Measurements from ENCODE around the gene CDCA8.

The CDCA8 gene

GRCh38 chr1:37746806-37747205 lies 54.5 kb downstream of the CDCA8 start:
- no peak for TF ChIP-seq POLR2A (IDR thresholded peaks at IDR 0.05; ENCODE audit: low read depth, low read length)
- no peak for TF ChIP-seq SPI1 (IDR thresholded peaks at IDR 0.05; ENCODE audit: low read depth, low read length)
- no peak for TF ChIP-seq POLR2AphosphoS5 (IDR thresholded peaks at IDR 0.05; ENCODE audit: low read depth, low read length)
- no peak for TF ChIP-seq TAF1 (IDR thresholded peaks at IDR 0.05; ENCODE audit: low read depth, low read length)
- no peak for TF ChIP-seq POU2F2 (IDR thresholded peaks at IDR 0.05; ENCODE audit: low read depth, low read length)
- no peak for TF ChIP-seq PAX5 (IDR thresholded peaks at IDR 0.05; ENCODE audit: insufficient read depth, low read length, severe bottlenecking)
- DNase-seq (ENCODE audit: insufficient read length, low spot score) (no peak), FAIRE-seq (no peak)

GRCh38 chr1:37748565-37748964 lies 56.2 kb downstream of the CDCA8 start:
- TF ChIP-seq POLR2A (IDR thresholded peaks at IDR 0.05; ENCODE audit: low read depth, low read length) = no peak
- TF ChIP-seq POU2F2 (IDR thresholded peaks at IDR 0.05; ENCODE audit: low read depth, low read length) = no peak
- no peak for TF ChIP-seq POLR2AphosphoS5 (IDR thresholded peaks at IDR 0.05; ENCODE audit: low read depth, low read length)
- no peak for TF ChIP-seq PAX5 (IDR thresholded peaks at IDR 0.05; ENCODE audit: insufficient read depth, low read length, severe bottlenecking)
- no peak for TF ChIP-seq SPI1 (IDR thresholded peaks at IDR 0.05; ENCODE audit: low read depth, low read length)
- no peak for TF ChIP-seq TAF1 (IDR thresholded peaks at IDR 0.05; ENCODE audit: low read depth, low read length)
- DNase-seq (ENCODE audit: insufficient read length, low spot score) (no peak), FAIRE-seq (no peak)

GRCh38 chr1:37752213-37752582 lies 59.9 kb downstream of the CDCA8 start:
- no peak for DNase-seq (ENCODE audit: insufficient read length, low spot score)
- TF ChIP-seq SPI1 (IDR thresholded peaks at IDR 0.05; ENCODE audit: low read depth, low read length) = no peak
- TF ChIP-seq POU2F2 (IDR thresholded peaks at IDR 0.05; ENCODE audit: low read depth, low read length) = no peak
- no peak for TF ChIP-seq TAF1 (IDR thresholded peaks at IDR 0.05; ENCODE audit: low read depth, low read length)
- no peak for TF ChIP-seq POLR2AphosphoS5 (IDR thresholded peaks at IDR 0.05; ENCODE audit: low read depth, low read length)
- no peak for TF ChIP-seq POLR2A (IDR thresholded peaks at IDR 0.05; ENCODE audit: low read depth, low read length)
- no peak for TF ChIP-seq PAX5 (IDR thresholded peaks at IDR 0.05; ENCODE audit: insufficient read depth, low read length, severe bottlenecking)
- FAIRE-seq = no peak

- TF ChIP-seq POU2F2 (IDR thresholded peaks at IDR 0.05; ENCODE audit: low read depth, low read length) (no peak), TAF1 (IDR thresholded peaks at IDR 0.05; ENCODE audit: low read depth, low read length) (no peak), POLR2AphosphoS5 (IDR thresholded peaks at IDR 0.05; ENCODE audit: low read depth, low read length) (no peak), SPI1 (IDR thresholded peaks at IDR 0.05; ENCODE audit: low read depth, low read length) (no peak), PAX5 (IDR thresholded peaks at IDR 0.05; ENCODE audit: insufficient read depth, low read length, severe bottlenecking) (no peak), POLR2A (IDR thresholded peaks at IDR 0.05; ENCODE audit: low read depth, low read length) (no peak)
- peak; percentile 88 for FAIRE-seq
- DNase-seq (ENCODE audit: insufficient read length, low spot score) = peak; percentile 71
Observed at GRCh38 chr1:37752583-37753471, 60.5 kb downstream of the CDCA8 start.

- TF ChIP-seq PAX5 (IDR thresholded peaks at IDR 0.05; ENCODE audit: insufficient read depth, low read length, severe bottlenecking) (no peak), POLR2A (IDR thresholded peaks at IDR 0.05; ENCODE audit: low read depth, low read length) (no peak), TAF1 (IDR thresholded peaks at IDR 0.05; ENCODE audit: low read depth, low read length) (no peak), POLR2AphosphoS5 (IDR thresholded peaks at IDR 0.05; ENCODE audit: low read depth, low read length) (no peak), SPI1 (IDR thresholded peaks at IDR 0.05; ENCODE audit: low read depth, low read length) (no peak), POU2F2 (IDR thresholded peaks at IDR 0.05; ENCODE audit: low read depth, low read length) (no peak)
- DNase-seq (ENCODE audit: insufficient read length, low spot score) (no peak), FAIRE-seq (no peak)
Observed at GRCh38 chr1:37753473-37754321, 61.4 kb downstream of the CDCA8 start.

- FAIRE-seq (peak; percentile 57), DNase-seq (ENCODE audit: insufficient read length, low spot score) (no peak)
- TF ChIP-seq PAX5 (IDR thresholded peaks at IDR 0.05; ENCODE audit: insufficient read depth, low read length, severe bottlenecking) (no peak), POLR2AphosphoS5 (IDR thresholded peaks at IDR 0.05; ENCODE audit: low read depth, low read length) (no peak), POU2F2 (IDR thresholded peaks at IDR 0.05; ENCODE audit: low read depth, low read length) (no peak), TAF1 (IDR thresholded peaks at IDR 0.05; ENCODE audit: low read depth, low read length) (no peak), POLR2A (IDR thresholded peaks at IDR 0.05; ENCODE audit: low read depth, low read length) (no peak), SPI1 (IDR thresholded peaks at IDR 0.05; ENCODE audit: low read depth, low read length) (no peak)
Observed at GRCh38 chr1:37755290-37755689, 63.0 kb downstream of the CDCA8 start.

- FAIRE-seq (no peak), DNase-seq (ENCODE audit: insufficient read length, low spot score) (no peak)
- TF ChIP-seq SPI1 (IDR thresholded peaks at IDR 0.05; ENCODE audit: low read depth, low read length) = no peak
- TF ChIP-seq POLR2A (IDR thresholded peaks at IDR 0.05; ENCODE audit: low read depth, low read length) = no peak
- no peak for TF ChIP-seq TAF1 (IDR thresholded peaks at IDR 0.05; ENCODE audit: low read depth, low read length)
- no peak for TF ChIP-seq PAX5 (IDR thresholded peaks at IDR 0.05; ENCODE audit: insufficient read depth, low read length, severe bottlenecking)
- no peak for TF ChIP-seq POU2F2 (IDR thresholded peaks at IDR 0.05; ENCODE audit: low read depth, low read length)
- no peak for TF ChIP-seq POLR2AphosphoS5 (IDR thresholded peaks at IDR 0.05; ENCODE audit: low read depth, low read length)
Observed at GRCh38 chr1:37755951-37756560, 63.7 kb downstream of the CDCA8 start.

Measured in GM12891 (cell line).